HG03045 (cell line): ENCODE measurements around the gene NMNAT3.
A peak's percentile ranks its signal among the peaks of the same experiment; 100 is the strongest.

Experiments used
- ATAC-seq: cut with Tn5 transposase; IDR thresholded peaks from one replicate; pipeline ENCODE4 v1.9.1; 2021; ENCODE audit warnings: mild to moderate bottlenecking, moderate library complexity; ENCODE audit not compliant: unreplicated experiment

NMNAT3 gene

DNA sequence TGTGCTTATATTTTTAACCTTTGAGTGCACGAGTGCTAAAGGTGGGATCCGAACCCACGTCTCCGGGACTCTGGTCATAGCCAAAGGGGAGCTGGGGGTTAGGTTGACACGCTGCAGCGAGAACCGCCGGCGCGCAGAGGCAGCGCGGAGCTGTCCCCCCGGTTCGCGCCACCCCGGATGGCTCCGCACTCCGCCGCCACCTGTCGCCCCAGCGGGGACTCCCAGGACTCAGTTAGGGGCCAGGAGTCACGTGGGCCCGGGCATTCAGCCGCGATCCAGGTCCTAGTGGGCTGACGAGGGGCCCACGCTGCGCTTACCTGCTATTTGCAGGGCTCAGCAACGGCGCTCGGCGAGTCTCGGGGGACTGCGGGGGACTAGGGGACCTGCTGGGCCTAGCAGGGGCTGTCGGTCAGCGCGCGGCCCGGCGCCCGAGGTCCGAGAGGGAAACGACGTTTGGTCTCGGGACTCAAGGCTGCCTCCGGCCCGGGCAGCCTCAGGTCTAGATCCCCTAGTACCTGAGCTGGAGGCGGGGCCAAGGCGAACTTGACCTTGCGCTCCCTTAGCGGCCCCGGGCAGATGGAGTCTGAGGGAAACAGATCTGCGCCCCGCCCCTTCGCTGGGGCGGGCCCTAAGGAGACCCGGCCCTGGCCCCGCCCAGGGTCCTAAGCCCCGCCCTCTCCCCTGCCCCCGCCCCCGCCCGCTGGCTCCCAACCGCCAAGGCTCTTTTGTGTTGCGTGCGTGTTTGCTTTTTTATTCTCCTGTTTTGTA lies at the start of gene NMNAT3:
TSS of gene NMNAT3 (minus strand) at position 585 of the 768 bp plus-strand sequence. CDS start 50,248 bp downstream, outside the sequence.
- peak; percentile 95 for ATAC-seq

DNA sequence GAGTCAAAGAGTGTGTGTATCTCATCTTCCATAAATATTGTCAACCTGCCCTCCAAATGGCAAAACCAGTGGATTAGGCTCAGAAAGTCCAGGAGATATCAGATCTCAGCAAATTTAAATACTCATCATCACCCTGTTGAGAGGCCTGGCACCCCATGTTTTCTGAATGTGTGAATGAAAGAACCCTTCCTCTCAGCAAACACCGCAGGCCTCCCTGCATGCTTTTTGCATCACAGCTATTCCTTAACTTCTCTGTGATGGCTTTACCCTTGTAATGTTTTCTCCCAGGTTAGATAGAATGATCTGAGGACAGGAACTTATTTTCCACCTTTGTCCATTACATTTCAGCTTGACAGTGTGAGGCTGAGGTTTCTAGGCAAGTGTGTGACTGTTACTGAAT lies 43.6 kb upstream of the NMNAT3 start:
- ATAC-seq, result no peak

DNA sequence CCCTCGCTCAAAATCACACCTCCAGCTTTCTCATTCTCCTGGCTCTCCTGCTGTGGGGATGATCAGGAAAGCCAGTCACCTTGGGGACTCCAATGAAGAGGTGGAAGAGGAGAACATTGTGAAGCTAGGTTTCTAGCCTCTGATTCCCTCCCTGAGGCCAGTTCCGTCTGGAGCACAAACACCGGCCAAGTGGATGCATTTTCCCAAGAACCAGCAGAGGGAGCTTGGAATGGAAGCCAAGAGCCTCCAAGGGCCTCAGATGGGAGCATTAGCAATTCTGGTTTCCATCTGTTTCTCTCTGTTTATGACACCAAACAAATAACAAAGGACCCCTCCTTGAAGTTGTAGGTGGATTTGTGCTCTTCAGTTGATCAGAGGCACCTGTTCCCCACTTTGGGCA lies 40.6 kb upstream of the NMNAT3 start:
- ATAC-seq, result no peak

DNA sequence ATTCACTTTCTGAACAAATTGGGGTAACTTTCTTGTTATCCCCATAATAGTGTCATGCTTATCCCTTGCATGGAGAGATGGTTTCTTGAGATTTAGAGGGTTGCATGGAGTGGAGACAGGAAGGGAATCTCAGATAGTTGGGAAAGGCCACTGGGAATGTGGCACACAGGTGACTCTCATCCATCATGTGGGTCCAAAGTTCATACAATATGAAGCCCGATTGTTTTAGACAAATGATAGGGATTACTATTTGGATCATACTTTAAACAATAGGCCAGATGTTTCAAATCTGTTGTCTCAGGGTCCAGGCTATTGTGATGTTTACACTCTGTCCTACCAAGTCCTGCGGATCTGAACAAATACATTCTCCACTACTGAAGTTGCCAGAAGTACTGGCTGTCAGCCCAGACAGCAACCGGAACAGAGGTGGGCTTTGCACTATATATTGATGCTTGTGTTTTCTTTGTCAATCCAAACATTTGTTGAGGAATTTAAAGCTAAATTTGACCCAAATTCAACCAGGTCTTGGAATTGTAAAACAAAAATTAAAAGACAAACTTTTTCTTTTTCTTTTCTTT lies 39.2 kb upstream of the NMNAT3 start:
- ATAC-seq, result no peak

DNA sequence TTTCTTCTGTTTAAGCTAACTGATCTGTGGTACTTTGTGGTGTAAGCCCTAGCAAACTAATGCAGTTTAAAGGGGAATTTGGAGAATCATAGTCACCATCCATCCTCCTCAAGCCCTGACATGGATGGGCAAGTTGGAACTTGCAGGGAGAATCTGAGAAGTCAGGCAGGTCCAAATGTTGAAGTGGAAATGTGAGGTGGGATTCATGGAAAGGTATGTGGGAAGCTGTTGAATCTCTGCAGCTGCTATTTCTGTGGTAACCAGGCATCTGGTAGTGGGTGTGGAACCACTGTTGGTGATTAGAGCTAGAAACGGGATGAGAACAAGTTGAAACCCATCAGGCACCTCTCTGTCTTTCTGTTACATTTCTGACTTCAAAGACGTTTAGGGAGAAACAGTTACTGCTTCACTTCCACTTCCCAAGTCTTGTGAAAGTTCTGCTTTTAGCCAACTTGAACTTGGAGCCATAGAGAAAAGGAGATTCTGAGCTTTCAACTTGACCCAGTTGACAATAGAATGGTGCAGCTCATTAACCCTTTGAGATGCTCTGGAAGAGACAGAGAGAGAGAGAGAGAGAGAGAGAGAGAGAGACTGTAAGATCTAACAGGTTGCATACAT lies 38.1 kb upstream of the NMNAT3 start:
- no peak for ATAC-seq

DNA sequence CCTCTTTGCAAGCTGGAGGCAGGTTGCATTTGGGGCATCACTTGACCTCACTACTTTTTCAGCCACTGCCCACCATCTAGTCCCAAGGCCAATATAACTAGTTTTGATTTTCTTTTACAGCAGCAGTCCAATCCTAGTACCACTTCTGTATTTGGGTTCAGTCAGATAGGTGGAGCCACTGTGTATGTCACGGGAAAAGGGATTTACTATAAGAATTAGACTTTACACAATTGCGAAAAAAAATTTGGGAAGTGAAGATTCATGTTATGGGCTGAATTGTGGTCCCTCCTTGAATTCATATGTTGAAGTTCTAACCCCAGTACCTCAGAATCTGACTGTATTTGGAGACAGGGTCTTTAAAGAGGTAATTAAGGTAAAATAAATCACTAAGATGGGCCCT lies 37.4 kb upstream of the NMNAT3 start:
- ATAC-seq, result no peak

DNA sequence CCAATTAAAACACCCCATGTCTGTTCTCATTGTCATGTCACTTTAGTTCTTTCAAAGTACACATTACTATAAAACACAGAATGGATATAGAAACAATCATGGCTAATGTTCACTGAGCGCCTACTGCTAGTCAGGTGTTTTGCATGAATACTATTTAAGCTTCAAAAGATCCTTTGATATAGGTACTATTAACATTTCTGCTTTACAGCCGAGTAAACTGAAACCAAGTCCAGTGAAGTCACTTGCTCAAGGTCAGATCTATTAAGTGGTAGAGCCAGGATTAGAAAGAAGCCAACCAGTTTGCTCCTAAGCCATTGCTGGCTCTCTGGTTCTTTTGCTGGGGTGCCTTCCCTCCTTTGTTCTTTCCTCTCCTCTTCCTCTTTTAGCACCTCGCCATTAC lies 32.4 kb upstream of the NMNAT3 start:
- ATAC-seq, result no peak

DNA sequence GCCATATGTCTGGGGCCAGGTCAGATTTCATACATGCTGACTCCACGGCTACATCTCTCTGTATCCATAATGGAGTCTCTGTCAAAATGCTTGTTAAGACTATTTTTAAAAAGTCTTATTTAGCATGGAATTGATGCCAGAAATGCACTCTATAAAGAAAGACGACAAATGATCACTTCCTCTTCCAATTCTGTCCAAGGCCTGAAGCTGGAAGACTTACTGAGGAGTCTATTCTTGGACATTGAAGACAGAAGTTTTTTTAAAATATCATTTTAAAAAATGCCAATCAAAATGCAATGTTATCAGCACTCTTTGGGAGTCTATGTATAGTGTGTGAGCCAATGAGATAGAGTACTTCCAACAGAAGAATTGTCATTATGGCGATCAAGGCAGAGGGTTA lies 27.9 kb upstream of the NMNAT3 start:
- ATAC-seq, result no peak

DNA sequence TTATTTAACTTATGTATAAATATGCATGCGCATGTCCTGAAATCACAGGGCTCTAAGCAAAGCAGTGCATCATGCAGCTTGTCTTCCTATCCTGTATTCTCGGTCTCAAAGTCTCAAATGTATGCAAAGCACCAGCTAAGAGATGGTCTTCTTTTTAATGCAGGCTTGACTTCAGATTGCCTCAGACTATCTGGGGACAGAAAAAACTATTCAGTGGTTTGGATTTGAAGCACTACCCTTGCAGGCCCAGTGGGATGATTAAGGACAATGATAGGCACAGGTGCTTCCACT lies 18.5 kb upstream of the NMNAT3 start:
- ATAC-seq, result no peak

DNA sequence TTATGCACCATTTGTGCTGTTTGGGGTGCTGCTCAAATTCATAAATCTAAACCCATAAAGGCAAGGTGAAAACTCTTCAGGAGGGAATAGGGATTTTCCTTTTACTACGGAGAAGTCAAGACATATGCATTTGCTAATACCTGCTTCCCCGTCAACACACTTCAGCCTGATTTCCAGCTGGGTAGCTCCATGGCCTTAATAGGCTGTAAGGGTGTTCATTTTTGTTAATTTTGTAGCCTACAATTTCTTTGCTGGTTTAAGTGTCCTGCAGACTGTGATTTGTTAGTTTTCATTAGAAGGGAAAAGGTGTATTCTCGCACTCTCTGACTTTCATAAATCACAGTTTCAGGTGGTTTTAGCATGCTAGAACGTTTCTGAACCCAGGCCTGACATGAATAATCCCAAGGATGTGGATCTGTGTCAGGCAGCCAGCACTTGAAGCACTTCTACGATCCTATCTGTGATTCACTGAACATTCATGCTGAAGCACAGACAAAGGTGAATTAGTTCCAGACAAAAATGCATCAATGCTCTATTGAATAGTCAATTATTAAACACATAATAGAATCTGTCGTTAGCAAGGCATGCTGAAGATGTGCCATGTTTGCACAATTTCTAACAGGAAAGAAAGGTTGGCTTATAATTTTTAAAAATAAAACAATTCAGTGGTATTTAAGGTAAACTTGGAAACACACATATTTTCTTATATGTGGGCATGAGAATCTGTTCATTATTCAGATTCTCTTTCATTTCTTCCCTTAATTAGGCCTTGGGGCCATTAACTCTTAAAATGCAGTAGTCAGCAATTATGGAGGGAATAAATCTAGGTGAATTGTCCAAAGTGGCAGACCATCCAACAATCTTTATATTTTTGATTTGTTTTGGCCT lies 17.9 kb upstream of the NMNAT3 start:
- no peak for ATAC-seq

DNA sequence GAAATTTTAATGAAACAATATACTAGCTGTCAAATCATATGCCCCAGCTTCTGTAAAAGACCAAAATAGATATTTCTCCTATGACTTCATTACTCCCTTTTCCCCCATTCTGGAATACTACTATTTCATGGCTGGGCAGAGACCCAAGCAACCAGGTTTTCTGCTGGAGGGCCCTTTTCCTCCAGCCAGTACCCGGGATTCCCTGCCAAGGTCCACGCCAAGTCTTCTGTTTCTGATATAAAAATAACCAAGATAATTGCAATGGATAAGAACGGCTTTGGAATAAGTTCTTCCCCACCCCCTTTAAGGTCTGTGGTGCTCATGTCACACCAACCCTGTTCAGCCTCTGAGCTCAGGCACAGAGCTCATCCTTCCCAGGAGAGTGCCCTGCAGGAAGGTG lies 17.2 kb upstream of the NMNAT3 start:
- ATAC-seq, result no peak

DNA sequence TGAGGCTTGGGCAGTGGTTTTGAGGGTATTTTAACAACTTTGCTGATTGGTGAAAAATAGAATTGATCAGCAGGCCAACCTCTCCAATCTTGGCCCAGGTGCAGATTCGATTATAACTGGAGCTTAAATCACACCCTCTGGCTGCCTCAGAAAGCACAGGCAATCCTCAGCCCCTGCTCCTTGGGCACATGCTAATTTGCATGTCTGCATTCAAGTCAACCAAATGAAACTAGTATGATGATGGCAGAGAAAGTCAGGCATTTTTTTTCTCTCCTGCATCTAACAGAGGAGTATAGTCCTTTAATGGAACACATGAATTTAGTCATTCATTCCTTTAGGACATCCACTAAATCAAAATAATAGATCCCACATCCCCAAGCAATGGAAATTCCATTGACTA lies 16.8 kb upstream of the NMNAT3 start:
- ATAC-seq, result no peak

DNA sequence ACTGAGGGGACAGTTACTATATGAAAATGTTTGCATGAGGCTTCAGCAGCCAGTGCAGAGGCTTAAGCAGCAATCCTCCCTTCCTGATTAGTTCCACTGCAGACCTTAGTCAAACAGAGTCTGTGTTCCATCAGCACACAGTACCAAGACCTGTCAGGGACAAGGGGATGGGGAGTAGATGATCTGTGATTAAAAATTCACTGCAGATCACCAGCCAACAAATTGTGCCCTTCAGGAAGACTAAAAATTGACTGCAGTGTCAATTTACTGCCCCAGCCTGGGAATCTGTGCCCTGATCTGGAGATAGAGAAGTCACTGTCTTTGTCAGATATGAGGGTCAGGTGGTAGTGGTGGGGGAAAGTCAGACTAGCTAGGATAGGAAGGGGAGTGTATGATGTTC lies 13.8 kb upstream of the NMNAT3 start:
- ATAC-seq, result no peak

DNA sequence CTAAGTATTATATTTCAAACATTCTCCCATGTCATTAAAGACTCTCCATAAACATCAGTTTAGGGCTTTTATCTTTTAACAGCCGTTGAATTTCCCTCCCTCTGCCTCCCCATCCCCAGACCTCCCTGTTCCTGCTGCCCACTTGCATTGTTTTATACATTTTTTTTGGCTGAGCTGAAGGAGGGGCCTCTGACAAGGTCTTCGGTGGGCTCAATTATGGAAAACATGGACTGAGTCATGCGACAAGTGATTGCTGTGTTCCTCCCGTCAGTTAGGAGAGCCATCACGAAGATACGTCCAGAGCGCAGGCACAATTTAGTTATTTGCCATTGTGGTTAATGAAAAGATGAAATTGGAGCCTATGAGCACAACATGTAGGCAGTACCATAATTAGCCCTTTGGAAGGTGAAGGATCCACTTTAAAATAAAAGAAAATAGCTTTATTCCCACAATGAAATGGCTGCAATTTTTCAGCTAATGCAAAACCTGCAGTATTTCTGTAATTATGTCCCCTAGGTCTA lies 12.0 kb upstream of the NMNAT3 start:
- no peak for ATAC-seq

DNA sequence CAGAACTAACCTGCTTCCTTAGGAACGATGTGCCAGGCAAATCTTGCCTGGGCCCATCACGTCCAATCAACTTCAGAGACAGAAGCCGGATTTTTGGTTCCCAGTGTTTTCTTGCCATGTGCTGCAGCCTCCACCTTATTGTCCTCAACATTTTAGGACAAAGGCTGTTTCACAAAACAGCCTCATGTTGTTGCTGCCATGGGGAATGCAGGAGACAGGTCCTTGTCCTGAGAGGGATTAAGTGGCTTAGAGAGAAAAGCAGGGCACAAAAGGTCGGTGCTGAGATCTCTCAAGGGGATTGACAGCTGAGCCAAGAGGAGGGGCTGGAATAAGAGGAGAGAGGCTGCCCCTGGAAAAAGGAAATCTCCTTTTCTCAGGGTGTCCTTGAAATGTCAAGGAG lies 11.3 kb upstream of the NMNAT3 start:
- no peak for ATAC-seq

DNA sequence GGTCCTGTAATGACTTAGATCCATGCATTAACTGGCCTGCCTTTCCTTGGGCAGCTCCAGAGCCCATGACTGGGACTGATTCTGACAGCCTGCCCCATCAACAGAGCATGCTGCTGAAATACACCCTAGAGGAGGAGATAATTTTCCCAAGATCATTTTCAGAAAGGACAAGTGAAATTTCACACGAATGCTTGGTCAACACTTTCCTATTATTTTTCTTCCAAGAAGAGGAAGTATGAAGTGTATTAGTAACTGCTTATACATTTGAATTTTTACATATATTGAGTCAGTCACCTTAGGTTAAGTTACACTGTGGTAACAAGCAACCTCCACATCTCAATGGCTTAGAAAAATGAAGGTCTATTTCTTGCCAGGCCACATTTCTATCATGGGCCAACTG lies 9.7 kb upstream of the NMNAT3 start:
- ATAC-seq, result no peak

DNA sequence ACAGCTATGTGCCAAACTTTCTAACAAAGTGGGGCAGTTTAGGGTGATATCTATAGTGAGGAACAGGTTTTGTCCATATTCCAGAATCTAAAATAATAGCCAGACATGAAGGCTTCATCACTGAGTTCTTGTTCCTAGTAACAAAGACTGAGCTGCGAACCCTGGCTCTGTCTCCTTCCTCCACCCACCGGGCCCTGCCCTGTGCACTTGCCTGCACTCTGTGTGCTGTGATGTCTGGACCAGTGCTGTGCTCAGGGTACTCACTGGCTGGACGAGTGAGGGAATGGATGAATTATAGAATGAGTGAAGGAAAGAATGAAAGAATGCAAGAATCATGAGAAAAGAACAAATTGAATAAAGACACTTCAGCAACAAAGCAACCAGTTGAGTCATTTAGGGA lies 8.9 kb upstream of the NMNAT3 start:
- ATAC-seq, result no peak

DNA sequence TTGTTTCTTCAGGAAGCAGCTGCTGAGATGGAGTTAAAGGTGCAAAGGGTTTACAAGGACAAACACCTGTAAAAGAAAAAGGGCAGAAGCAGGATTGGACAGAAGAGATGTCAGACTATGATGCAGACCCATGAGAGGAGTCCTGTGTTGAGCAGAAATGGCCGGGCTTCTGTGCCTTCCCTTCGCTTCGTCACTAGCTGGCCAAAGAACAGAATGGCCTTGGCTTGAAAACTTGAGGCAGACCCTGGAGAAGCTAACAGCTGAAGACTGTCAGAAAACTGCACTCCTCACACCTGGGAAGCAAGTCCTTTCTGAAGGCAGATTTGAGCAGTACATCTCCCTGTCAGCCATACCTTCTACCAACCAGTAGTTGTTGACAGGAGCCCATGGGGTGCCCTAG lies 8.4 kb upstream of the NMNAT3 start:
- no peak for ATAC-seq

DNA sequence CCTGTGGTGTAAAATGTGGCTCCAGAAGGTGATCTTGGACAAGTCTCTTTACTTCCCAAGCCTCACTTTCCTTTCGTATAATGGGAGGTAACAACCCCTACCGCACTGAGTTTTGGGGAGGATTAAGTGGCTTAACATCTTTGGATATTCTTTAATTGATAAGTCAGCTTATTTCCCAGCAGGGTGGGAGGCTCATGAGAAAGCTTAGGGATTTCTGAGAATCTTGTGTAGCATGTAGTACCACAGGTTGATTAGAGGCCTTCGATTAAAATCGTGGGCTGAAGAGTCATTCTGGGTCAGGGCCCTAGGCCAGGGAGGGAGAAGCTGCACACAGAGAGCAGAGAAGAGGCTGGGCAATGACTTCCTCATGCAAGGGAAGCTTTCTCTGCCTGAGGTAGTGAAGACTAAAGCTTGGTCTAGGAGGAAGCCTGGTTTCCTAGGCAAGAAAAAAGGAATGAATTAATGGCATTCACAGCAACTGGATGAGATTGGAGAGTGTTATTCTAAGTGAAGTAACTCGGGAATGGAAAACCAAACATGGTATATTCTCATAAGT lies 1.5 kb upstream of the NMNAT3 start:
- no peak for ATAC-seq

DNA sequence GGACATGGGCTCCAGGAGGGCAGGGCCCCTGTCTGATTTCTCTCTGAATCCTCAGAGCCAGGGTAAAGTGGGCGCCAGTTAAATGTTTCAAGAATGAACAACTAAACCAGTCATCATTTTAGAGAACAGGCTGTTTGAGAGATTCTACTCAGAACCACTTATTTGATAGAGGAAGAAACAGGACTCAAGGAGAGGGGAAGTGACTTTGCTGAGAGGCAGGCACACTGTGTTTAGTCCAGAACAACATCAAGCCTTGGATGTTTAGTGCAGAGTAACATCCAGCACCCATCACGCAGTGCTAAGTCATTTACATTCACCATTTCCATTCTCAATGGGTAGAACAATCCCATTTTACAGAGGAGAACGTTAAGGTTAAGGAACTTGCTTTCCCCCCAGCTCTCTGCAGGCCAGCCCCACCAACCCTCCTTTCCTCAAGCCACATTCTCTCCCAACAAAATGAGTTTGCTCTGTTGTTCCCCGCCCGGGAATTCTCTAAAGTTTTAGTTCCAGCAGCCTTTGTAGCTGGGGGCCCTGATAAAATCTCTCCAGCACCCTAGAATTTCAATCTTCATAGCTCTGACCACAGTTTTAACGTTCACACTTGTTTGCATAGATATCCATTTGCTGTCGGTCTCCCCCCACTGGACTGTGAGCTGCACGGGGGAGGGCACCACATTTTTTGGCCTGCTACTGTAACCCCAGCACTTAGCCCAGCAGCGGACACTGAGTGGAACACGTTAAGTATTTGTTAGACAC lies 962 bp downstream of the NMNAT3 start:
- no peak for ATAC-seq
